Activated T-cell treated with anti-CD3 and anti-CD28 coated beads, Interleukin-2, amount 50 U/mL, for 24 hours (primary cell): Measurements from ENCODE around the gene SLC8A1.

Experiments
- DNase-seq: peaks from one replicate; pipeline ENCODE4 v3.0.0-alpha.2; 2020
- H3K27ac Mint-ChIP-seq: 2 replicates; pipeline ENCODE4 v1.8.0; 2020; ENCODE audit warnings: mild to moderate bottlenecking, mixed read lengths
- H3K27me3 Mint-ChIP-seq: 2 replicates; pipeline ENCODE4 v1.8.0; 2020; ENCODE audit warnings: mixed read lengths
- H3K36me3 Mint-ChIP-seq: 2 replicates; pipeline ENCODE4 v1.8.0; 2020; ENCODE audit warnings: low read depth, mixed read lengths
- H3K4me1 Mint-ChIP-seq: 2 replicates; pipeline ENCODE4 v1.8.0; 2020; ENCODE audit warnings: low read depth, mixed read lengths
- H3K4me3 Mint-ChIP-seq: 2 replicates; pipeline ENCODE4 v1.8.0; 2020; ENCODE audit warnings: mild to moderate bottlenecking, moderate library complexity, mixed read lengths
- H3K9me3 Mint-ChIP-seq: 2 replicates; pipeline ENCODE4 v1.8.0; 2020; ENCODE audit warnings: mixed read lengths

SLC8A1 gene

GRCh38 chr2:40317761-40318160, 134.1 kb downstream of the SLC8A1 start:
- no peaks in the 10 kb centered on the region for H3K27me3 Mint-ChIP-seq
- no peaks in the 10 kb centered on the region for H3K36me3 Mint-ChIP-seq
- no peak overlapping the region for H3K4me3 Mint-ChIP-seq
- H3K4me1 Mint-ChIP-seq = no peaks in the 10 kb centered on the region
- no peak for DNase-seq
- H3K27ac Mint-ChIP-seq = no peak overlapping the region
- H3K9me3 Mint-ChIP-seq = peaks cover 6% of the 10 kb centered on the region

GRCh38 chr2:40317046-40317445, 134.8 kb downstream of the SLC8A1 start:
- Mint-ChIP-seq H3K27ac (no peak overlapping the region), H3K27me3 (no peaks in the 10 kb centered on the region), H3K4me1 (no peaks in the 10 kb centered on the region), H3K4me3 (no peak overlapping the region), H3K36me3 (no peaks in the 10 kb centered on the region), H3K9me3 (peaks cover 6% of the 10 kb centered on the region)
- DNase-seq = no peak

- no peaks in the 10 kb centered on the region for H3K27me3 Mint-ChIP-seq
- H3K4me3 Mint-ChIP-seq = no peak overlapping the region
- H3K27ac Mint-ChIP-seq = no peak overlapping the region
- DNase-seq = no peak
- H3K4me1 Mint-ChIP-seq = no peaks in the 10 kb centered on the region
- no peaks in the 10 kb centered on the region for H3K36me3 Mint-ChIP-seq
- peaks cover 6% of the 10 kb centered on the region for H3K9me3 Mint-ChIP-seq
Measured at GRCh38 chr2:40316620-40317019, 135.3 kb downstream of the SLC8A1 start.

GRCh38 chr2:40315683-40316082, 136.2 kb downstream of the SLC8A1 start:
- DNase-seq = no peak
- Mint-ChIP-seq H3K4me1 (no peaks in the 10 kb centered on the region), H3K36me3 (no peaks in the 10 kb centered on the region), H3K4me3 (no peak overlapping the region), H3K9me3 (peaks cover 6% of the 10 kb centered on the region), H3K27me3 (no peaks in the 10 kb centered on the region), H3K27ac (no peak overlapping the region)

- DNase-seq = no peak
- Mint-ChIP-seq H3K4me1 (no peaks in the 10 kb centered on the region), H3K36me3 (no peaks in the 10 kb centered on the region), H3K27ac (no peak overlapping the region), H3K27me3 (no peaks in the 10 kb centered on the region), H3K4me3 (no peak overlapping the region), H3K9me3 (peaks cover 6% of the 10 kb centered on the region)
Measured at GRCh38 chr2:40311026-40311425, 140.9 kb downstream of the SLC8A1 start.

GRCh38 chr2:40310303-40310702, 141.6 kb downstream of the SLC8A1 start:
- Mint-ChIP-seq H3K4me1 (no peaks in the 10 kb centered on the region), H3K36me3 (no peaks in the 10 kb centered on the region), H3K9me3 (peaks cover 3% of the 10 kb centered on the region), H3K27ac (no peak overlapping the region), H3K27me3 (no peaks in the 10 kb centered on the region), H3K4me3 (no peak overlapping the region)
- DNase-seq = no peak

- no peaks in the 10 kb centered on the region for H3K4me1 Mint-ChIP-seq
- no peak for DNase-seq
- H3K4me3 Mint-ChIP-seq = no peak overlapping the region
- H3K27ac Mint-ChIP-seq = no peak overlapping the region
- no peaks in the 10 kb centered on the region for H3K27me3 Mint-ChIP-seq
- no peaks in the 10 kb centered on the region for H3K36me3 Mint-ChIP-seq
- no peaks in the 10 kb centered on the region for H3K9me3 Mint-ChIP-seq
Measured at GRCh38 chr2:40304340-40304739, 147.6 kb downstream of the SLC8A1 start.

GRCh38 chr2:40303746-40304145, 148.1 kb downstream of the SLC8A1 start:
- Mint-ChIP-seq H3K4me3 (no peak overlapping the region), H3K4me1 (no peaks in the 10 kb centered on the region), H3K27ac (no peak overlapping the region), H3K27me3 (no peaks in the 10 kb centered on the region), H3K36me3 (no peaks in the 10 kb centered on the region), H3K9me3 (no peaks in the 10 kb centered on the region)
- no peak for DNase-seq

- Mint-ChIP-seq H3K9me3 (no peaks in the 10 kb centered on the region), H3K4me1 (no peaks in the 10 kb centered on the region), H3K27me3 (no peaks in the 10 kb centered on the region), H3K36me3 (no peaks in the 10 kb centered on the region), H3K27ac (no peak overlapping the region), H3K4me3 (no peak overlapping the region)
- no peak for DNase-seq
Measured at GRCh38 chr2:40302751-40303325, 149.1 kb downstream of the SLC8A1 start.

- DNase-seq = no peak
- H3K4me3 Mint-ChIP-seq = no peak overlapping the region
- H3K27me3 Mint-ChIP-seq = no peaks in the 10 kb centered on the region
- H3K27ac Mint-ChIP-seq = no peak overlapping the region
- no peaks in the 10 kb centered on the region for H3K9me3 Mint-ChIP-seq
- no peaks in the 10 kb centered on the region for H3K4me1 Mint-ChIP-seq
- H3K36me3 Mint-ChIP-seq = no peaks in the 10 kb centered on the region
Measured at GRCh38 chr2:40300391-40300790, 151.5 kb downstream of the SLC8A1 start.

- Mint-ChIP-seq H3K4me1 (no peaks in the 10 kb centered on the region), H3K36me3 (no peaks in the 10 kb centered on the region), H3K4me3 (no peak overlapping the region), H3K27me3 (no peaks in the 10 kb centered on the region), H3K27ac (no peak overlapping the region), H3K9me3 (no peaks in the 10 kb centered on the region)
- DNase-seq = no peak
Measured at GRCh38 chr2:40299781-40300180, 152.1 kb downstream of the SLC8A1 start.

- Mint-ChIP-seq H3K9me3 (no peaks in the 10 kb centered on the region), H3K27ac (no peak overlapping the region), H3K4me1 (no peaks in the 10 kb centered on the region), H3K36me3 (no peaks in the 10 kb centered on the region), H3K27me3 (no peaks in the 10 kb centered on the region), H3K4me3 (no peak overlapping the region)
- DNase-seq = no peak
Measured at GRCh38 chr2:40299173-40299572, 152.7 kb downstream of the SLC8A1 start.

- no peak for DNase-seq
- H3K4me1 Mint-ChIP-seq = no peaks in the 10 kb centered on the region
- H3K36me3 Mint-ChIP-seq = no peaks in the 10 kb centered on the region
- H3K4me3 Mint-ChIP-seq = no peak overlapping the region
- H3K9me3 Mint-ChIP-seq = no peaks in the 10 kb centered on the region
- H3K27ac Mint-ChIP-seq = no peak overlapping the region
- H3K27me3 Mint-ChIP-seq = no peaks in the 10 kb centered on the region
Measured at GRCh38 chr2:40298026-40298425, 153.9 kb downstream of the SLC8A1 start.

- no peaks in the 10 kb centered on the region for H3K9me3 Mint-ChIP-seq
- H3K27ac Mint-ChIP-seq = no peak overlapping the region
- H3K4me1 Mint-ChIP-seq = peaks cover 4% of the 10 kb centered on the region
- DNase-seq = no peak
- no peaks in the 10 kb centered on the region for H3K36me3 Mint-ChIP-seq
- no peak overlapping the region for H3K4me3 Mint-ChIP-seq
- H3K27me3 Mint-ChIP-seq = no peaks in the 10 kb centered on the region
Measured at GRCh38 chr2:40292291-40292690, 159.6 kb downstream of the SLC8A1 start.

GRCh38 chr2:40289771-40290404, 162.0 kb downstream of the SLC8A1 start:
- H3K4me1 Mint-ChIP-seq = peaks cover 4% of the 10 kb centered on the region
- no peaks in the 10 kb centered on the region for H3K9me3 Mint-ChIP-seq
- H3K27me3 Mint-ChIP-seq = no peaks in the 10 kb centered on the region
- no peak overlapping the region for H3K27ac Mint-ChIP-seq
- no peak for DNase-seq
- no peaks in the 10 kb centered on the region for H3K36me3 Mint-ChIP-seq
- H3K4me3 Mint-ChIP-seq = no peak overlapping the region

- H3K36me3 Mint-ChIP-seq = no peaks in the 10 kb centered on the region
- peaks cover 4% of the 10 kb centered on the region for H3K4me1 Mint-ChIP-seq
- H3K4me3 Mint-ChIP-seq = no peak overlapping the region
- H3K9me3 Mint-ChIP-seq = no peaks in the 10 kb centered on the region
- no peak for DNase-seq
- no peak overlapping the region for H3K27ac Mint-ChIP-seq
- no peaks in the 10 kb centered on the region for H3K27me3 Mint-ChIP-seq
Measured at GRCh38 chr2:40287773-40288172, 164.1 kb downstream of the SLC8A1 start.
